Measurements from ENCODE around the gene SORCS2.

Gene SORCS2

DNA sequence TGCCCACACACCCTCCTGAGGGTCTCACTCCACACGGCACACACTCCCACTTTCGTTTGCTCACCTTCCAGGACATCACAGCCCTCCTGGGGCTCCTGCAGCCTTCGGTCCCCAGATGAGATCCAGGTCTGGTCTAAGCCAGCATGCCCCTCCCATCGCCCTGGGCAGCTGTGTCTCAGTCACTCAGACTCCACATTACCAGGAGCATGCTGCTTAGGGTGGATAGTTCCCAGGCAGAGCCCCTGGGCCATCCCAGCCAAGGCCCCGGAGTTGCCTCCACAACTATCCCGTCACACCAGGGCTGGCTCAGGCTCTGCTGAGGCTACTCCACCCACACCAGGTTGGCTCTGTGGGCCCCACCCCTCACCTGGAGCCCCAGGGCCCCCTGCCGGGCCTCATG is 292.8 kb downstream of the SORCS2 start:
- H3K27ac ChIP-seq (ENCODE audit: low read depth, low read length): no peak overlapping the region
- H3K4me3 ChIP-seq (ENCODE audit: low read depth, low read length): no peak overlapping the region
- no peaks in the 10 kb centered on the region for H3K27me3 ChIP-seq (ENCODE audit: control insufficient read depth, insufficient read depth, low read length)
- H3K4me1 ChIP-seq (ENCODE audit: control insufficient read depth, insufficient read depth, low read length): no peaks in the 10 kb centered on the region
- no peak overlapping the region for H3K9ac ChIP-seq (ENCODE audit: low read depth, low read length)
- no peaks in the 10 kb centered on the region for H3K9me3 ChIP-seq (ENCODE audit: control insufficient read depth, insufficient read depth, low read length)
- H3K36me3 ChIP-seq (ENCODE audit: control insufficient read depth, insufficient read depth, low read length): no peaks in the 10 kb centered on the region

DNA sequence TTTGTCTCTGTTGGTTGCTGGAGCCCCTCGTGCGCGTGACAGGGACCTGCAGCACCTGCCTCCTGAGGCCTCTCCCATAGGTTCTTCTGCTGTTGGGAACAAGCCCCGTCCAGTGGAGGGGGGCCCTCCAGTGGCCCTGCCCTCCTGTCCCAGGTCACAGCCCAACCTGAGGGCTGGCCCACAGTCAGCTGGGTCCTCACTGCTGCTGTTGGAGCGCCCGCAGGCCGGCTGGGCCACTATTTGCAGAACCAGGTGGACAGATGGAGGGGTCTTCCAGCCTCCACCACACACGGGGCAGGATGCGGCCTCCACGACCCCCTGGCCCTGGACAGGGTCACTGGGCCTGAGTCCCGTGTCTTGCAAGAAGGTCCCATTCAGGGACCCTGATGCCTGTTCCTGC is 293.8 kb downstream of the SORCS2 start:
- Histone ChIP-seq H3K4me1 (ENCODE audit: control insufficient read depth, insufficient read depth, low read length) (no peaks in the 10 kb centered on the region), H3K27ac (ENCODE audit: low read depth, low read length) (no peak overlapping the region), H3K27me3 (ENCODE audit: control insufficient read depth, insufficient read depth, low read length) (no peaks in the 10 kb centered on the region), H3K9me3 (ENCODE audit: control insufficient read depth, insufficient read depth, low read length) (no peaks in the 10 kb centered on the region), H3K9ac (ENCODE audit: low read depth, low read length) (no peak overlapping the region), H3K4me3 (ENCODE audit: low read depth, low read length) (no peak overlapping the region), H3K36me3 (ENCODE audit: control insufficient read depth, insufficient read depth, low read length) (no peaks in the 10 kb centered on the region)

DNA sequence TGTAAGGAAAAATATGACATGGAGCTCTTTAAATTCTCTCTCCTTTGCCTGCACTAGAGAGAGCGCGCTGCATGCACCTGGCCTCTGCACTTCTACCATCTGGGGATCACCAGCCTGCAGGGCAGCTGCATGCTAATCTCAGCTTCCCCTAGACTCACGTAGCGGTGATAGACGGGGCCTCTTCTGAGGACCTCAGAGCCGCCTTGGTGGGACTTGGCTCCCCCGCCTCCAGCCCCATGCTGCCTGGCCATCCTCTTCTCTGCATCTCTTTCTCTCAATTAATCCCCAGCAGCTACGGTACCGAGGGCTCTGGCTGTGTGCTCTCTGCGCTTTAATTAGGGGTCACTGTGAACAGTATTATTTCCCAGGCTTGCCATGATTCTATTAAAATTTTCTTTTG is 295.2 kb downstream of the SORCS2 start:
- Histone ChIP-seq H3K9ac (ENCODE audit: low read depth, low read length) (no peak overlapping the region), H3K4me3 (ENCODE audit: low read depth, low read length) (no peak overlapping the region), H3K36me3 (ENCODE audit: control insufficient read depth, insufficient read depth, low read length) (no peaks in the 10 kb centered on the region), H3K27ac (ENCODE audit: low read depth, low read length) (no peak overlapping the region), H3K9me3 (ENCODE audit: control insufficient read depth, insufficient read depth, low read length) (no peaks in the 10 kb centered on the region), H3K4me1 (ENCODE audit: control insufficient read depth, insufficient read depth, low read length) (no peaks in the 10 kb centered on the region), H3K27me3 (ENCODE audit: control insufficient read depth, insufficient read depth, low read length) (no peaks in the 10 kb centered on the region)

DNA sequence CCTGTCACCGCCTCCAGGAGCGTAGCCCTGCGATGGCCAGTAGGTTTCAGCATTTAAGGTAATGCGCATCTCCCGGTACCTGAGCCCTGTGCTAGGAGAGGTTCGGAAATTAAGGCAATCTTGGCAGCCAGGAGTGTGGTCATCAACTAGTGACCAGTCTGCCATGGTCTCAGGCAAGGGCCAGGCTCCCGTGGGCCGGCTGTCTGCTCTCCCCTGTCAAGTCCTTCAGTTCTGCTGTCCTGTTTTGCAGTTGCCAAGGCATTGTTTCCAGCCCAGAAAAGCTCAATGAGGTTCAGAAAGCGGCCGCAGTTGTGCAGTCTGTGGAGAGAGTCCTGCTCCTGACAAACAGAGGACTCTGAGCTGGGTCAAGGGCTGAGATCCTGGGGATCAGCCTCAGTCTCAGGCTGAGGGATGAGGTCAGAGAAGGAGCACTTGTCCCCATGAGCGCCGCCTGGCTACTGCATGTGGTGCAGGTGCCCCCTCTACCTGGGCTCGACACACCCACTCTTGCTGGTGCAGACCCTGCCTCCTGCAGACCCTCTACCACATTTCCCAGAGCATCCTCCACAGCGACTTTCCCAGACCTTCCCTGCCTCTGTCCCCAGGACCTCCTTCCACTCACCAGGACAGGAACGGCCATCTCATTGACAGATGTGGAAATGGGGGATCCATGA is 295.8 kb downstream of the SORCS2 start:
- Histone ChIP-seq H3K4me1 (ENCODE audit: control insufficient read depth, insufficient read depth, low read length) (no peaks in the 10 kb centered on the region), H3K36me3 (ENCODE audit: control insufficient read depth, insufficient read depth, low read length) (no peaks in the 10 kb centered on the region), H3K9me3 (ENCODE audit: control insufficient read depth, insufficient read depth, low read length) (no peaks in the 10 kb centered on the region), H3K4me3 (ENCODE audit: low read depth, low read length) (no peak overlapping the region), H3K9ac (ENCODE audit: low read depth, low read length) (no peak overlapping the region), H3K27ac (ENCODE audit: low read depth, low read length) (no peak overlapping the region), H3K27me3 (ENCODE audit: control insufficient read depth, insufficient read depth, low read length) (no peaks in the 10 kb centered on the region)

DNA sequence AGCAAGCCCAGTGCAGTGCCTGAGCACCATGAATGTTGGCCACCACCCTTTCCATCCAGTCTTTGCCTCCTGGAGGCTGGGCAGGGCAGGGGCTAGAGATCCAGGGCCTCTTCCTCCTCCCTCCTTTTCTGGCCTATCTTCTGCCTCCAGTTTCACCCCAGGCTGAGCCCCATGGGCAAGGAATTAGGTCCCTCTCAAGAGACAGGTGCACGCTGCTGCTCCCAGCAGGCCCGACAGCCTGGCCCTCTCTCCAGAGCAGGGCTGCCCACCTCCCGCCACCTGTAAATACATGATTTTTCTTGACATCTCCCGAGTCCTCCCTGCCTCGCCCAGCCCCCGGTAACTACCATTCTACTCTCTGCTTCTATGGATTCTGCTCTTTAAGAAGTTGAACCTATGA is 299.6 kb downstream of the SORCS2 start:
- no peaks in the 10 kb centered on the region for H3K27me3 ChIP-seq (ENCODE audit: control insufficient read depth, insufficient read depth, low read length)
- H3K9ac ChIP-seq (ENCODE audit: low read depth, low read length): no peak overlapping the region
- H3K27ac ChIP-seq (ENCODE audit: low read depth, low read length): no peak overlapping the region
- H3K9me3 ChIP-seq (ENCODE audit: control insufficient read depth, insufficient read depth, low read length): no peaks in the 10 kb centered on the region
- H3K4me1 ChIP-seq (ENCODE audit: control insufficient read depth, insufficient read depth, low read length): no peaks in the 10 kb centered on the region
- no peaks in the 10 kb centered on the region for H3K36me3 ChIP-seq (ENCODE audit: control insufficient read depth, insufficient read depth, low read length)
- no peak overlapping the region for H3K4me3 ChIP-seq (ENCODE audit: low read depth, low read length)

DNA sequence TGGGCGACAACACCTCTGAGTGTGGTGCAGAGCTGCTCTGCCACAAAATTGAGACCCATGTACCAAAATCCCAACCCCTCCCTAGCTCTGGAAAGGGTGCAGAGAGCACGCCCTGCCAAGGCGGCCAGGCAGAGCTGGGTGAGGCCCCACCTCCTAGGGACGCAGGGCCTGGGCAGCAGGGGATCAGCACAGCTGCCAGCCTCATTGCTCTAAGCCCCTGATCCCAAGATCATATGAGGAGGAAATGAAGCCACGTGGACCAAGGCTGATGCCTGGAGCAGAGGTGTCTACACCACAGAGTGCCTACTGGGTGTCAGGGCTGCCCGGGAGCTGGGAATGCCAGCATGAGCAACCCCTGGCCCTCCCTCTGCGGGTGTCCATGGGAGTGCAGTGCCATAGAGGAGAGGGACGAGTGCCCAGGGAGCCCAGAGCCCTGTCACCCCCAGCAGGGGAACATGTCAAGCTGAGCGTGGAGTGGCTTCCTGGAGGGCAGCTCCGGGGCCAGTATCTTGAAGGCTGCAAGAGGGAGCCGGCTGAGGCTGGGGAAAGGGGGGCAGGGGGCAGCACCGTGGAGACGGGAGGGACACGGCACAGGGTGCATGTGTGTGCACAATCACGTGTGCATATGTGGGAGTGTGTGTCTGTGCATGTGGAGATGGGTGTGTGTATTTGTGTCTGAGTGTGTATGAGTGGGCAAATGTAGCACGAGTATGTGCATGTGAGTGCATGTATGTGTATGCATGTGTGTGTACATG is 306.3 kb downstream of the SORCS2 start:
- Histone ChIP-seq H3K9ac (ENCODE audit: low read depth, low read length) (no peak overlapping the region), H3K4me3 (ENCODE audit: low read depth, low read length) (no peak overlapping the region), H3K9me3 (ENCODE audit: control insufficient read depth, insufficient read depth, low read length) (no peaks in the 10 kb centered on the region), H3K27ac (ENCODE audit: low read depth, low read length) (no peak overlapping the region), H3K4me1 (ENCODE audit: control insufficient read depth, insufficient read depth, low read length) (no peaks in the 10 kb centered on the region), H3K27me3 (ENCODE audit: control insufficient read depth, insufficient read depth, low read length) (no peaks in the 10 kb centered on the region), H3K36me3 (ENCODE audit: control insufficient read depth, insufficient read depth, low read length) (no peaks in the 10 kb centered on the region)

DNA sequence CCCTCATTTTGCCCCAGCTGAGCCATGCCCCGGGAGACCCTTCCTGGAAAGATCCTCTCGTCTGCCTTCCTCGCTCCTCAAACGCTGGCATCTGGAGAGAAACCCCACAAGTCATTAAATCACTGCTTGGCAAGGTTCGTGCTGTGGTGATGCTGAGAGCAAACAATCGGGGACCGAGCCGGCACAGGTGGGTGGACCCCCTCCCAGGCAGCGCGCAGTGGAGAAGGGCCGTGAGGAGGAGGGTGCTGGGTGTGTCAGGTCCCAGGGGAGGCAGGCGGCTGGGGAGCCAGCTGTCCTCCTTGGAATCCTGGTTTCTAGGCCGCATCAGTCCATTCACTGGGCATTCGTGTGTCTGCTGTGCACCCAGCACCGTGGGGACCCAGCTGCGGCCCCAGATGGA is 307.3 kb downstream of the SORCS2 start:
- Histone ChIP-seq H3K36me3 (ENCODE audit: control insufficient read depth, insufficient read depth, low read length) (no peaks in the 10 kb centered on the region), H3K4me1 (ENCODE audit: control insufficient read depth, insufficient read depth, low read length) (no peaks in the 10 kb centered on the region), H3K27me3 (ENCODE audit: control insufficient read depth, insufficient read depth, low read length) (no peaks in the 10 kb centered on the region), H3K9ac (ENCODE audit: low read depth, low read length) (no peak overlapping the region), H3K9me3 (ENCODE audit: control insufficient read depth, insufficient read depth, low read length) (no peaks in the 10 kb centered on the region), H3K27ac (ENCODE audit: low read depth, low read length) (no peak overlapping the region), H3K4me3 (ENCODE audit: low read depth, low read length) (no peak overlapping the region)

DNA sequence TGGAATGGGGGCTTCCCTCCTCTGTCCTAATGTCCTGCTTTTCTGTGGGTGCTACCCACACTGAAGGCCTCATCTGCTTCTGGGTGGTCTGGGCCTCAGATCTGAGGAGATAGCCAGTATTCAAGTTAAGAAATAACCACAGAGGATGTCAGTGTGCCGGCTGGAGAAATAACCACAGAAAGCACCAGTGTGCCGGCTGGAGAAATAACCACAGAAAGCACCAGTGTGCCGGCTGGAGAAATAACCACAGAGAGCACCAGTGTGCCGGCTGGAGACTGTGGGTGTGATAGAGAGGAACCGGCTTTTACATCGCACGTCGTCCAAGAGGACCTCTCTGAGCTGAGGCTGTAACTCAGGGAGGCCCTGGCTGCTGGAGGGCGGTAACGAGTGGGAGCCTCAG is 308.1 kb downstream of the SORCS2 start:
- Histone ChIP-seq H3K27ac (ENCODE audit: low read depth, low read length) (no peak overlapping the region), H3K4me1 (ENCODE audit: control insufficient read depth, insufficient read depth, low read length) (no peaks in the 10 kb centered on the region), H3K9ac (ENCODE audit: low read depth, low read length) (no peak overlapping the region), H3K9me3 (ENCODE audit: control insufficient read depth, insufficient read depth, low read length) (no peaks in the 10 kb centered on the region), H3K27me3 (ENCODE audit: control insufficient read depth, insufficient read depth, low read length) (no peaks in the 10 kb centered on the region), H3K4me3 (ENCODE audit: low read depth, low read length) (no peak overlapping the region), H3K36me3 (ENCODE audit: control insufficient read depth, insufficient read depth, low read length) (no peaks in the 10 kb centered on the region)

DNA sequence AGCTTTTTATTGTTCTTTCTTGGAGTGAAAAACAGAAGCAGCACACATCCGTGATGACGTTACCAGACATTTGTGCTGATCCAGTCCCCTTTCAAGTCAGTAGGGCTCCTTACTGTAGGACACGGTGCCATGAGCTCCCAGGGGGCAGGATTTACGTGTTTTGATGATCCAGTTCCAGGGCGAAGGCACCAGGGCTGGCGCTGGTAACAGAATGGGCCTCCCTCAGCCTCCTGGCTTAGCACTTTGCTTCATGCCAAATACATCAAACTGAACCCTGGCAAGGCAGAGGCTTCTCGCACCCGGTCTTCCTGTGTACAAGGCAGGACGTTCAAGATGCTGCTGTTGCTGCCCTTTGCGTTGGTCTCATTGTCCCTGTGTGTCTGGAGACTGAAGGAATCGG is 309.0 kb downstream of the SORCS2 start:
- Histone ChIP-seq H3K4me3 (ENCODE audit: low read depth, low read length) (no peak overlapping the region), H3K9ac (ENCODE audit: low read depth, low read length) (no peak overlapping the region), H3K4me1 (ENCODE audit: control insufficient read depth, insufficient read depth, low read length) (no peaks in the 10 kb centered on the region), H3K36me3 (ENCODE audit: control insufficient read depth, insufficient read depth, low read length) (no peaks in the 10 kb centered on the region), H3K27me3 (ENCODE audit: control insufficient read depth, insufficient read depth, low read length) (no peaks in the 10 kb centered on the region), H3K27ac (ENCODE audit: low read depth, low read length) (no peak overlapping the region), H3K9me3 (ENCODE audit: control insufficient read depth, insufficient read depth, low read length) (no peaks in the 10 kb centered on the region)

DNA sequence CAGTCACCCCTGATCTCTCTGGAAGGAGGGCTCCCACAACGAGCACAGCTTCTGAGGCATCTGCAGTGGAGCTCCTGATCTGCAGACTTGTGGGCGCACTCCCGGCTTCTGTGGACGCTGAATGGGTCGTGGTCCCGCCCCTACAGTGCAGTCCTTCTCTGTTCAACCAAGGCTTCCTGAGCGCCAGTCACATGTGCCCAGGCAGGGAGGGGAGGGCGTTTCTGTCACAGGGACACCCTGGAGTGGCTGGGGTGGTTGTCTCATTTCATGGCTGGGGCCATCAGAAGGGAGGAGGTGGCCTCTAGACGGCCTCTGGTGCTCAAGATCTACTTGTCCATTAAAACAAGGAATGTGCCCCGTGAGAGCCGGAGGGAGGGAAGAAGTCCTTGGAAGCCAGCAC is 309.5 kb downstream of the SORCS2 start:
- H3K4me1 ChIP-seq (ENCODE audit: control insufficient read depth, insufficient read depth, low read length): no peaks in the 10 kb centered on the region
- no peak overlapping the region for H3K27ac ChIP-seq (ENCODE audit: low read depth, low read length)
- H3K9ac ChIP-seq (ENCODE audit: low read depth, low read length): no peak overlapping the region
- no peaks in the 10 kb centered on the region for H3K27me3 ChIP-seq (ENCODE audit: control insufficient read depth, insufficient read depth, low read length)
- H3K9me3 ChIP-seq (ENCODE audit: control insufficient read depth, insufficient read depth, low read length): no peaks in the 10 kb centered on the region
- H3K4me3 ChIP-seq (ENCODE audit: low read depth, low read length): no peak overlapping the region
- no peaks in the 10 kb centered on the region for H3K36me3 ChIP-seq (ENCODE audit: control insufficient read depth, insufficient read depth, low read length)

DNA sequence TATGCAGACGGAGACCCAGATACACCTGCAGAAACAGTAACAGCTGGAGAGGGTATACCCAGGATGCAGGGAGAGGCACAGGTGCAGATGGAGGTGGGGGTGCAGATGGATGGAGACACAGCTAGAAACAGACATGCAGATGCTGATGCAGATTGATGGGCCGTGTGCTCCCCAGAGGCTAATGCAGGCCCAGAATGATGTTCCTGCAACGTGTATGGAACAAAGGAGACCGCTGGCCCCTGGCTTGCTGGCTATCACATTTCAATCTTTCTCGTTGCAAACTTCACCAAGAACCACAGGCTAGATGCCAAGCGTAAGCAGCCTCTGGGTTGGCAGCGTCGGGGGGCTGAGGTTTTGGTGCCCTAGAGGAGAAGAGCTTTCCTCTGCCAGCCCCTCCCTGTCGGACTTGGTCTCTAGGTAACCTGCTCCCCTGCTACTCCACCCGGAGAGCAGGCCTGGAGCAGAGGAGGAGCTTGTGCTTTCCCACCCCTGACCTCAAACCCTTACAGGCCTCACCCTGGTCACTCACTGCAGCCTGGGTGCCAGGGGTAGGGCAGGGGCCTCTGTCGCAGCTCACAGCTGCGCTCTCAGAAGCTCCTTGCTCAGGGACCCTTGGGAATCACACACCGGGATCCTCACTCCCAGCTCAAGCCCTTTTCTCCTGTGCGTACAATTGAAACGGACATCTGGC is 311.4 kb downstream of the SORCS2 start:
- no peaks in the 10 kb centered on the region for H3K27me3 ChIP-seq (ENCODE audit: control insufficient read depth, insufficient read depth, low read length)
- no peak overlapping the region for H3K9ac ChIP-seq (ENCODE audit: low read depth, low read length)
- no peak overlapping the region for H3K4me3 ChIP-seq (ENCODE audit: low read depth, low read length)
- no peaks in the 10 kb centered on the region for H3K9me3 ChIP-seq (ENCODE audit: control insufficient read depth, insufficient read depth, low read length)
- H3K4me1 ChIP-seq (ENCODE audit: control insufficient read depth, insufficient read depth, low read length): no peaks in the 10 kb centered on the region
- H3K36me3 ChIP-seq (ENCODE audit: control insufficient read depth, insufficient read depth, low read length): no peaks in the 10 kb centered on the region
- no peak overlapping the region for H3K27ac ChIP-seq (ENCODE audit: low read depth, low read length)

All from HUES48 (cell line).